Right lobe of liver (tissue), 6 donors: ENCODE results near the gene GAL3ST1. TPM values are rescaled to one million over a fixed set of nuclear protein-coding genes. Genes with fewer than 3 reads are reported as not detected.
"Not testable (repeated sequence)": the region's sequence is repeated elsewhere in the genome, so short reads cannot be mapped to it uniquely, and the experiment has no call there.

Source experiments
- ATAC-seq, 4 donors: fragments of 200-7000 bp; cut with Tn5 transposase; one replicate each; pipeline ENCODE4 v1.9.1; 2020; ENCODE audit warnings: mild to moderate bottlenecking in 4 of 4, moderate library complexity in 4 of 4
- DNase-seq, 3 donors: peaks; one replicate each; pipeline ENCODE4 v3.0.0-alpha.2; 2020
- H3K27ac ChIP-seq, 3 donors: fragments of 200-600 bp; one replicate each; pipeline ENCODE4 v1.8.0; 2022
- H3K27me3 ChIP-seq, 2 donors: fragments of 200-600 bp; one replicate each; pipeline ENCODE4 v1.8.0; 2022
- H3K36me3 ChIP-seq, 4 donors: fragments of 200-600 bp; sonication (generic) in 1 of 4; one replicate each; pipeline versions ENCODE4 v1.5.1 to v1.8.0; 2017 to 2022; ENCODE audit warnings: control low read depth in 1 of 4
- H3K4me1 ChIP-seq, 4 donors: fragments of 200-600 bp; sonication (generic) in 1 of 4; one replicate each; pipeline versions ENCODE4 v1.5.1 to v1.8.0; 2017 to 2022; ENCODE audit warnings: control low read depth in 1 of 4
- H3K4me3 ChIP-seq, 3 donors: fragments of 200-600 bp; one replicate each; pipeline ENCODE4 v1.8.0; 2022
- H3K9me3 ChIP-seq, 4 donors: fragments of 200-600 bp; sonication (generic) in 1 of 4; one replicate each; pipeline versions ENCODE4 v1.5.1 to v1.8.0; 2017 to 2022; ENCODE audit warnings: control low read depth in 1 of 4
- POLR2A ChIP-seq: fragments of 450-650 bp; IDR thresholded peaks from one replicate; pipeline ENCODE4 v1.6.1; 2017; ENCODE audit warnings: antibody characterized with exemption, mild to moderate bottlenecking
- WGBS: methylation state at CpG from one replicate; pipeline ENCODE4 v1.1.6; 2018; ENCODE audit warnings: low coverage, low lambda C conversion rate; ENCODE audit not compliant: insufficient coverage; ENCODE audit errors: missing lambda C conversion rate; 5-methylcytosine and 5-hydroxymethylcytosine counted together
- intact Hi-C, 2 donors: fragments of 100-400 bp; cut with DNase I; formaldehyde crosslinking; loops; one replicate each; pipeline versions ENCODE4 v1.11.2 to v1.14.1; 2022
- total RNA-seq, 6 experiments: library from RNA; depleted of rRNA in 2 of 6; stranded (reverse); fragments of >200 nt in 2 of 6; fragmentation: NEBNext Ultra II Directional in 3 of 6; extraction: Animal tissue kit (Norgen Biotek cat#: 25700) in 3 of 6; gene quantifications; one replicate each; pipeline versions ENCODE4 v1.1.0 to v1.2.4, GENCODE V29; 2016 to 2023
- TF ChIP-seq, protein P1 (sequence below), 4 donors: fragments of 200-600 bp in 3 of 4; fragments of 450-650 bp in 1 of 4; IDR thresholded peaks; one replicate each; pipeline versions ENCODE4 v1.5.1 to v1.8.0; 2016 to 2022; ENCODE audit warnings: antibody characterized with exemption in 4 of 4, mild to moderate bottlenecking in 2 of 4
- donor health status: DM: no; HTN: yes; CAD: no.
- donor health status: DM: no; HTN: no; CAD: no.
- donor health status: DM: no; HTN: no; CAD: no.
- donor health status: DM: no; HTN: yes; CAD: no.
- donor health status: DM: no; HTN: yes; CAD: no.

Gene GAL3ST1
- total RNA-seq, 6 experiments from 2014 or later: 0.58 to 7.0 (median 3.3) TPM

DNA sequence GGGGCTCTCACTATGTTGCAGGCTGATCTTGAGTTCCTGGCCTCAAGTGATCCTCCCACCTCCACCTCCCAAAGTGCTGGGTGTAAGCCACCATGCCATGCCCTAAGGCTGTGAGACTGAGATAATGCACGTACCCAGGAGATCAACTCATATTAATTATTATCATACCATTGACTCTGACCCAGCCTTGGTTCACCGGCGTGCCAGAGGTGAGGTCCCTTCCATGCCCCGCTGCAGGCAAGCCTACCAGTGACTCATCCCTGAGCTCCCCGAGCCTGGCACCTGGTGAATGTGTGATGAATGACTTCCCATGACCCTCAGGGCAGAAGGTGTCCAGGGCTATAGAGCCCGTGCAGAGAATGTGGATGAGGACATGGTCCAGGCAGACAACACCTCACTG, 12.1 kb downstream of the GAL3ST1 start:
- DNase-seq (peak in 1 of 3 donors; percentile 39), ATAC-seq (peak in 2 of 4 donors; percentile 15 to 56)
- Histone ChIP-seq H3K4me3 (no peak overlapping the region), H3K27me3 (no peaks in the 10 kb centered on the region), H3K36me3 (no peaks in the 10 kb centered on the region), H3K9me3 (no peaks in the 10 kb centered on the region), H3K4me1 (peaks cover 0 to 4% (median 0%) of the 10 kb centered on the region in 4 donors), H3K27ac (no peak overlapping the region)
- WGBS: 50% methylated on average over 1 of the region's 6 CpGs
- TF ChIP-seq, protein P1, sequence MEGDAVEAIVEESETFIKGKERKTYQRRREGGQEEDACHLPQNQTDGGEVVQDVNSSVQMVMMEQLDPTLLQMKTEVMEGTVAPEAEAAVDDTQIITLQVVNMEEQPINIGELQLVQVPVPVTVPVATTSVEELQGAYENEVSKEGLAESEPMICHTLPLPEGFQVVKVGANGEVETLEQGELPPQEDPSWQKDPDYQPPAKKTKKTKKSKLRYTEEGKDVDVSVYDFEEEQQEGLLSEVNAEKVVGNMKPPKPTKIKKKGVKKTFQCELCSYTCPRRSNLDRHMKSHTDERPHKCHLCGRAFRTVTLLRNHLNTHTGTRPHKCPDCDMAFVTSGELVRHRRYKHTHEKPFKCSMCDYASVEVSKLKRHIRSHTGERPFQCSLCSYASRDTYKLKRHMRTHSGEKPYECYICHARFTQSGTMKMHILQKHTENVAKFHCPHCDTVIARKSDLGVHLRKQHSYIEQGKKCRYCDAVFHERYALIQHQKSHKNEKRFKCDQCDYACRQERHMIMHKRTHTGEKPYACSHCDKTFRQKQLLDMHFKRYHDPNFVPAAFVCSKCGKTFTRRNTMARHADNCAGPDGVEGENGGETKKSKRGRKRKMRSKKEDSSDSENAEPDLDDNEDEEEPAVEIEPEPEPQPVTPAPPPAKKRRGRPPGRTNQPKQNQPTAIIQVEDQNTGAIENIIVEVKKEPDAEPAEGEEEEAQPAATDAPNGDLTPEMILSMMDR (IDR thresholded peaks at IDR 0.05): no peak
- TF ChIP-seq POLR2A: no peak
- intact Hi-C loops: no loop called here

DNA sequence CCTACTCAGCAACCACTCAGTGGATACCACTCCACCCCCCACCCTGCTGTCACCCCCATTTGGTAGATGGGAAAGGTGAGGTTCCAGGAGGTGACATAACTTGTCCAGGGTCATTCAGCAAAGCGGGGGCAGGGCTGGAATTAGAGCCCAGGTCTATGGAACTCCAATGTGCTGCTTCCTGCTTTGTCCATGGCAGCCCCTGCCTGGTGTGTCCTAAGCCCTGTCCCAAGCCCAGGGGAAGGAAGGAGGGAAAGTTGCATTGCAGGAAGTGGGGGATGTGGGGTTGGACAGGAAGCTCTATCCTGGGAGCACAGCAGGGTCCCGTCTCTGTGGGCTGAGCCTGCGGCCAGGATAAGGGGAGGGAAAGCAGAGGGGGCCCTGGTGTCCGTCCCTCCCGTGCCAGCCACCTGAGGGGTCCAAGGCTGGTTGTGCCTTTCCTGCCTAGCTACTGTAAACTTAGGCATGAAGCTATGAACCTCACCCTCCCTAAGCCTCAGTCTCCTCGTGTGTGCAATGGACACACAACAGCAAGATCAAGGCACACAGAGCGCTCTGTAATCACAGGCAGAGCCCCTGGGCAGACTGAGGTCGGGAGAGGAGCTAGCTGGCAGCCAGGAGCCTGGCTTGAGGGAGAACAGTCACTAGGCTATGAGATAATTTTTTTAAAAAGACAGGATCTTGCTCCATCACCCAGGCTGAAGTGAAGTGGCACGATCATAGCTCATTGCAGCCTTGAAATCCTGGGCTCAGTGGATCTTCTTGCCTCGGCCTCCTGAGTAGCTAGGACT, 12.9 kb downstream of the GAL3ST1 start:
- Histone ChIP-seq H3K27ac (no peak overlapping the region), H3K36me3 (no peaks in the 10 kb centered on the region), H3K9me3 (no peaks in the 10 kb centered on the region), H3K27me3 (no peaks in the 10 kb centered on the region), H3K4me1 (peaks cover 0 to 4% (median 0%) of the 10 kb centered on the region in 4 donors), H3K4me3 (no peak overlapping the region)
- 63% methylated on average over 3 of the region's 10 CpGs for WGBS
- ATAC-seq: no peak
- no peak for DNase-seq
- no peak for TF ChIP-seq POLR2A
- TF ChIP-seq, protein P1 (IDR thresholded peaks at IDR 0.05): no peak
- intact Hi-C loops: no loop called here

DNA sequence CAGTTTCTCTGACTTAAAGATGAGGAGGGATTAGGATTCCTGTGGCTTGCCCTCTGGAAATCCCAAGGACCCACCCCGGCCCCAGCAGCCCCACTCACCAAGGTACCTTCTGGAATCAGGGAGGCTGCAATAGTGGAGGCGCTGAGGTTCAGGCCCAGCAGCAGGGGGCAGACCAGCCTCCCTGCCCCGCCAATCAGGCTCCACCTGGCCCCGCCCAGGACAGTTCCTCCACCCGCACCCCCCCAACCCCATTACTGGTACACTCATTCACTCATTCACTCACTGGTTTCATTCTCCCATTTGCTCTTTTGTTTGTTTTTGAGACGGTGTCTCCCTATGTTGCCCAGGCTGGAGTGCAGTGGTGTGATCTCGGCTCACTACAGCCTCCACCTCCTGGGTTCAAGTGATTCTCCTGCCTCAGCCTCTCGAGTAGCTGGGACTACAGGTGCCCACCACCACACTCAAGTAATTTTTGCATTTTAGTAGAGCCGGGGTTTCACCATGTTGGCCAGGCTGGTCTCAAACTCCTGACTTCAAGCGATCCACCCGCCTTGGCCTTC, 13.7 kb downstream of the GAL3ST1 start:
- ATAC-seq, H3K27me3 ChIP-seq, H3K9me3 ChIP-seq, H3K4me3 ChIP-seq, H3K27ac ChIP-seq, H3K36me3 ChIP-seq, DNase-seq, H3K4me1 ChIP-seq, intact Hi-C loops: not testable (repeated sequence)
- 89% methylated on average over 2 of the region's 11 CpGs for WGBS

DNA sequence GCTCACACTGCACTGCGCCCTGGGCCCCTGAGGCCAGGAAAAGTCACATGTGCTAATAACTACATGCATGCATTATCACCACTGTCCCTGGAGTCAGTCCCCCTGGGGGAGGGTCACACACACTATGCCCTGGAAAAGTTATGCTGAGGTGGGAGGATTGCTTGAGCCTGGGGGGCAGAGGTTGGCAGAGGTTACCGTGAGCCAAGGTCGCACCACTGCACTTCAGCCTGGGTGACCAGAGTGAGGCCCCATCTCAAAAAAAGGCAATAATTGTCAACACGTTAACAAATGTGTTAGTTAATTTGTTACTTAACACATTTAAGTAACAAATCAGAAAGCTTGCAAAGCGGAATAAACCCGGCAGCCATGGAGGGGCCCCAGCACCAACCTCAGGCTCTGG, 14.6 kb downstream of the GAL3ST1 start:
- H3K27me3 ChIP-seq: no peaks in the 10 kb centered on the region
- H3K4me3 ChIP-seq: no peak overlapping the region
- ATAC-seq (no peak), DNase-seq (no peak)
- no peak overlapping the region for H3K27ac ChIP-seq
- TF ChIP-seq, protein P1 (IDR thresholded peaks at IDR 0.05): no peak
- no peak for TF ChIP-seq POLR2A
- no peaks in the 10 kb centered on the region for H3K36me3 ChIP-seq
- intact Hi-C loops: no loop called here
- no peaks in the 10 kb centered on the region for H3K4me1 ChIP-seq
- H3K9me3 ChIP-seq: no peaks in the 10 kb centered on the region
- 45% methylated on average over 3 of the region's 6 CpGs for WGBS

DNA sequence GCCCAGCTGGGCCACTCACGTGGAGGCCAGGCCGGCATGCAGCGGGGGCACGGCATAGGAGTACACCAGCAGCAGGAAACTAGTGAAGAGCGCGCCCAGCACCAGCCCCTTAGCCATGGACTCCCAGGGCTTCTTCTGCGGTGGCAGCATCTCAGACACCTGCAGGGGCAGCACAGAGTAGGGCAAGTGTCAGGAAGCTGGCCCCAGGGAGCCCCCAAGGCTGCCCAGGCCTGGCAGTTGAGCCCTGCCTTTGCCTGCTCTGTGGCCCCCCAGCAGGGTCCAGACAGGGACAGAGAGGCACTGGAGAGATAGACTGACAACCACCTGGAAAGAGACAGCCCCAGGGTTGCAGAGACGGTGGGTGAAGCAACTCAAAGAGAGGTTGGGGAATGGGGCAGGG, 17.2 kb downstream of the GAL3ST1 start:
- no peaks in the 10 kb centered on the region for H3K4me1 ChIP-seq
- H3K4me3 ChIP-seq: no peak overlapping the region
- no peaks in the 10 kb centered on the region for H3K36me3 ChIP-seq
- H3K9me3 ChIP-seq: no peaks in the 10 kb centered on the region
- intact Hi-C loops: no loop called here
- ATAC-seq: no peak
- 29% methylated on average over 1 of the region's 8 CpGs for WGBS
- no peak for DNase-seq
- no peak for TF ChIP-seq POLR2A
- TF ChIP-seq, protein P1 (IDR thresholded peaks at IDR 0.05): no peak
- no peaks in the 10 kb centered on the region for H3K27me3 ChIP-seq
- no peak overlapping the region for H3K27ac ChIP-seq
